ENCODE results near the gene PEMT.

- TF ChIP-seq EZH2 (IDR thresholded peaks at IDR 0.05): no peak
- no peak for TF ChIP-seq POLR2AphosphoS5 (IDR thresholded peaks at IDR 0.05; ENCODE audit: borderline replicate concordance, low read depth, low read length)
- TF ChIP-seq FOXP2 (optimal IDR thresholded peaks at IDR 0.05; ENCODE audit: control extremely low read depth, extremely low read length, insufficient read depth): no peak
These were observed 21.8 kb downstream of the PEMT start for GRCh38 chr17:17569691-17570090.

All from SK-N-MC (cell line).